Astrocyte of the cerebellum (primary cell): ENCODE data around the gene REXO1.

Experiments
- DNase-seq: peaks from one replicate; pipeline ENCODE4 v3.0.0-alpha.2; 2011; ENCODE audit warnings: low read depth
- H3K4me3 ChIP-seq: 2 replicates; pipeline ENCODE4 v1.5.1; 2011; ENCODE audit warnings: mild to moderate bottlenecking, low read depth, low read length, moderate library complexity
- CTCF ChIP-seq: IDR thresholded peaks from 2 replicates; pipeline ENCODE4 v1.5.1; 2012; ENCODE audit warnings: low read length, low read depth, moderate library complexity, mild to moderate bottlenecking; ENCODE audit errors: missing control alignments
- in situ Hi-C: cut with HindIII; loops from 2 replicates; pipeline ENCODE4 v1.10.0; 2017; ENCODE audit warnings: low sequenced_read_pairs

Gene REXO1

GRCh38 chr19:1791879-1792278 is 56.4 kb downstream of the REXO1 start:
- TF ChIP-seq CTCF: no peak
- in situ Hi-C loops: no loop called here
- DNase-seq: no peak
- H3K4me3 ChIP-seq: no peak overlapping the region

- no peak for TF ChIP-seq CTCF
- in situ Hi-C loops: no loop called here
- no peak for DNase-seq
- H3K4me3 ChIP-seq: no peak overlapping the region
Measured at GRCh38 chr19:1790054-1790792, 58.1 kb downstream of the REXO1 start.

- DNase-seq: no peak
- no peak for TF ChIP-seq CTCF
- no peak overlapping the region for H3K4me3 ChIP-seq
- in situ Hi-C loops: no loop called here
Measured at GRCh38 chr19:1789261-1790041, 58.8 kb downstream of the REXO1 start.

- no peak overlapping the region for H3K4me3 ChIP-seq
- in situ Hi-C loops: no loop called here
- no peak for DNase-seq
- no peak for TF ChIP-seq CTCF
Measured at GRCh38 chr19:1787116-1787515, 61.2 kb downstream of the REXO1 start.

GRCh38 chr19:1786668-1787067 is 61.6 kb downstream of the REXO1 start:
- H3K4me3 ChIP-seq: no peak overlapping the region
- TF ChIP-seq CTCF: no peak
- in situ Hi-C loops: no loop called here
- no peak for DNase-seq

GRCh38 chr19:1785310-1785709 is 63.0 kb downstream of the REXO1 start:
- in situ Hi-C loops: no loop called here
- TF ChIP-seq CTCF: no peak
- H3K4me3 ChIP-seq: no peak overlapping the region
- no peak for DNase-seq
